HK-2 (cell line): ENCODE results near the gene DMKN.
A peak's percentile ranks its signal among the peaks of the same experiment; 100 is the strongest.
"Not testable (repeated sequence)": the region's sequence is repeated elsewhere in the genome, so short reads cannot be mapped to it uniquely, and the experiment has no call there.

Experiments used
- DNase-seq: peaks from one replicate; pipeline ENCODE4 v3.0.0-alpha.2; 2018; ENCODE audit not compliant: unreplicated experiment

DMKN gene

DNA sequence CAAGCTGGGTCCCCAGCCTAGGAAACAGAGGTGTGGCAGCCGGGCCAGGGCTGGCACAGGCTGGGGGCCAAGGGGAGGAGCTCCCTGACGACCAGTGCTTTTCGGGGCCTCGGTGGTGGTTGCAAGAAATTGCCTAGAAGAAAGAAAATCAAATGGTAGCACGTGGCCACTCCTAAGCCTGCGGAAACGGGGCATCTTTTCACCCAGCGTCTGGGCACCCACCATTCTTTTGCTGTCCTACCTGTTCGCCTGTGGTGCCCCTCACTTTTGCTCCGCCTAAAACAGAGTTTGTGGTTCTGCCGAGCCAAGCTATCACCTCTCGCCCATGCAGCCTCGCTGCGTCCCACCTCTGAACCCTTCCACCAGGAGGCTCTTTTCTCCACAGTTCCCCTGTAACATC, 16.0 kb downstream of the DMKN start:
- DNase-seq = no peak

DNA sequence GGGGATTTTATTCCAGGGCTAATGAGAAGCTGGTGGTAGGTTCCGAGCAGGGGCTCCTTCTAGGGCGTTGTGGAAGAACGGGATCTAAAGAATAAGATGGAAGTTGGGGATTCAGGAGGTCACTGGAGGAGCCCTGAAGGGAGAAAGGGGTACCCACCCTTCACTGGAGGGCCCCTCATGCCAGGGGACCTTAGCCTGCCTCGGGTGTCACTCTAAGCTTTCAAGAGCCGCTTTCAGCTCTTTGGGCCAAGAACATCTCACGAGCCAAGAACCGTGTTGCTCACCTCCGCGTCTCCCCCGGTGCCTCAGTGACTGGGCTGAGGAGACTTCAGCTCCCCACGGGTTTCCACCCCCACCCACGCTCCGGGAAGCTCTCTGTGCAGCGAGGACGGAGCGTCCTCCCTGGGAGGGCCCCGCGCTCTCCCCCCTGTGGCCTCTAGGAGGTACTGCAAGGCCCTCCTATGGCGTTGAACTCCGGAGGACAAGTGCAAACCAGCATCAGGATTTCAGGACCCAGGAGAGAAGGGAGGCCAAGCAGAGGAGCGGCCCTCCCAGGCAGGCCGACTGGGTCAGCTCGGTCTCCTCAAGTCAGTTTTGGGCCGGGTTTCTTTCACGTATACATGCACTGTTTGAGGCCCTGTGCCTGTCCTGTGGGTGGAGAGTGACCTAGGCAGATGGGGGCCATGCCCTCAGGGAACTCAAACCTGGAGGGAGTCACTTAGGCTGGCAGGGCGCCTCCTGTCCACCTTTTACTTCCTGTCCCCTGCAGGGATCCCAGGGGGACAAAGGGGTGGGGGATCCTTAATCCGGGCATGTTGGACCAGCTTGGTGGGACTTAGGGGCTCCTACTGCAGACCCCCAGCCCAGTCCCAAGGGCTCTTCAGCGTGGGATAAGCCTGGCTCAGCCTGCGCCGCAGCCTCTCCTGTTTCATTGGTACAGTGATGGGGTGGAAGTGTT, 18.1 kb downstream of the DMKN start:
- peak; percentile 70 for DNase-seq

DNA sequence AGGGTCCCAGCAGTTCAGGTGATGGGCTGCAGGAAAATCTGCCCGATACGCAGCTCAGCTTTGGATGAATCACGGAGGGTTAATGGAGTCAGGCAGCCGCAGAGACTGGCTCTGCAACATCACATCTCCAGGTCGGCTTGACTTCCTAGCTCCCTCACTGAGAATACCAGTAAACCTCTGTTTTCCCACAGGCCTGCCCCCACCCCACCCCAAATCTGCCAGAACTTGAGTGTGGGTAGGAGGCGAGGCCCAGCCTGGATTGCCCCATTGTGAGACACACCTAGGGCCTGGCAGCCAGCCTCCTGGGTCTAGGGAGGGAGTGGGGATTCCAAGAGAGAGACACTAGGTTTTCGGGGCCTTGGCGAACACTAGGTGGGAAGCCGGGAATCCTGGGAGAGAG, 19.5 kb downstream of the DMKN start:
- DNase-seq = no peak

DNA sequence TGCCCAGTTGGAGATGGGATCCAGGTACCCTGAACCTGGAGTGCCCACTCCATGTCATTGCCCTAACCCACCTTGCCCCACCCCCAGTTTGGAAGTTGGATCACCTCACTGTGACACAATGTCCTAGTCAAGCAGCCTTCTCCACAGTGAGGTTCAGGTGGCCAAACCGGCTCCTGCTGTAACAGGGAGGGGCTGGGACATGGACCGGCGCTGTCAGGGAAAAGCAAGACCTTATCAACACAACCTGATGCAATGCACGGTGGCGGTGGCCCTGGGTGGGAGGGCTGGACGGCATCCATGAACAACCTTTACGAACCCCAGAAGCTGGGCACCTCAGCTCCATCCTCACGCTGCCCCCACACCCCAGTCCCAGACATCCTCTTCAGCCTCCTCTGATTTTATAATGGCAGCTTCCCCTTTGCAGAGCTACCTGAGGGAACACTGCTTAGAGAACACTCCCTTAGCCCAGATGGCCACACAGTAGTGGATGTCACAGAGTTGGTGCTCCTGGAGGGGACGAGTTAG, 21.6 kb downstream of the DMKN start:
- DNase-seq = no peak

DNA sequence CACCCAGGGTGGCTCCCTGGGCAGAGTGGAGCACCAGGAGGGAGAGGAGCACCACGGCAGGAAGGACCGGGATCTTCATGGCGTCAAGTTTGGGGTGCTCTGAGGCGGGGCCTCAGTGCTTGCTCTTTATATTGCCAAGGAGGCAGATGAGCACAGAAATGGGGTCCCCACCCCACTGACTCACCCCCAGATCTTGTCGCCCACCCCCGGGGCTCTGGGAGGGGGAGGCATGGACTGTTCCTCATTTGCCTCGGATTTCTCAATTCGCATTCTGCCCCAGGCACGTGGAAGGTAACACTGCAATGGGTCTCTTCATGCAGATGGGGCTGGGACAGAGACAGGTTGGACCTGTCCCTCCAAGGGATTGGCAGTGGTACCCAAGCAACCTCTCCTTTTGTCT, 23.1 kb downstream of the DMKN start, which contains the start of gene KRTDAP:
Gene KRTDAP, minus strand, starts transcription at position 101 of the 400 bp plus-strand sequence. Its CDS starts 22 bp downstream, at position 79.
- no peak for DNase-seq

DNA sequence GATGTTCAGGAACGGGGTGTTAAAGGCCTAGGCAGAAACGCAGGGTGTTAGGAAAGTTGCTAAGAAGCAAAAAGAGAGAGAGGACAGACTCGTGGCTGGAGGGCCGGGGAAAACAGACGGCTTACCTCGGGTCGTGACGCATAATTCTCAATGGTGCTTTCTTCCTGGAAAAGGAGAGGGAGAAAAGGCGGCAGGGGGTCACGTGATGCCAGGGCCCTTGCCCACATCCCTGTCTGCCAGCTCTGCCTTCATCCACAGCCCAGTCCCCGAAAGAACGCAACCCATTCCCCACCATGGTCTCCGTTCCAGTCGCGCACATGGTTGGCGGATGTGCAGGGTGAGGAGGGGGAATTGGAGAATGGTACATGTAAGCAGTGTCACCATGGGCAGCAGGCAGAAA, 24.8 kb downstream of the DMKN start:
- no peak for DNase-seq

DNA sequence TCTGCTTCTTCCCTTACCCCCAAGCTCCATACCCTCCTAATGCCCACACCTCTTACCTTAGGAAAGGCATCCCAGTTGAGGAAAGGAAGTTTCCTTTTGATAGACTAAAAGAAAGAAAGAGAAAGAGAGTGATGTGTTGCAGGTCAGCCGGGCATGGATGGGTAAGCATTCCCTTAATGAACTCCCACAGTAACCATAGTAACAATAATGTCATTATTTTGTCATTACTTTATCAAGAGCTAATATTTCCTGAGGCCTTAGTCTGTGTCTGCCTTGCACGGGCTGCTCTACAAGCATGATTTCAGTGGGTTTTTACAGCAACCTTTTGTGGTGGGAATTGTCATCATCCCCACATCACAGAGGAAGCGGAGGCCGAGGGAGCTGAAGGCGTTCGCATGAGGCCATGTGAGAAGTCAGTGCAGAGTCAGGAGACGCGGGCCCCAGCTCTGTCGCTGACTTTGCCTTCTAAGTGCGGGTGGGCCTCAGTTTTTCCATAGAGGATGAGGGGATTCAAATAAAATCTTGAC, 25.7 kb downstream of the DMKN start:
- no peak for DNase-seq

DNA sequence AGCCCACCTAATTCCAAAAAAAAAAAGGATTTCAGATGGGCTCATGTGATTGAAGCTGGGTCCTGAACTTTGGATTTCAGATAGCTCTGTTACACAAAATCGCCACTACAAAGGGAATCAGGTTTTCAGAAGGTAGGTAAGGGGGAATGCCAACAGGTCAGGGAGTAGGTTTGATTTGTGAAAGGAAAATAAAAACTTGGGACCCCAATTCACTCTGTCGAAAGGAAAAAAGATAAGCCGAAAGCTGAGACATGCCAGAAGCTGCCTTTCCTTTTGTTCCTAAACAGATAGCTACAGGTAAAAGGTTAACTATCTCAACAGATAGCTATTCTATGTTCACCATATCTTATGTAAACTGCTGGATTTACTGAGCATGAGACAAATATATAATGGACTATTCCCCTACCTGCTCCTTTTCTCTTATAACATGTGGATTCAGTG, 27.2 kb downstream of the DMKN start:
- no peak for DNase-seq

DNA sequence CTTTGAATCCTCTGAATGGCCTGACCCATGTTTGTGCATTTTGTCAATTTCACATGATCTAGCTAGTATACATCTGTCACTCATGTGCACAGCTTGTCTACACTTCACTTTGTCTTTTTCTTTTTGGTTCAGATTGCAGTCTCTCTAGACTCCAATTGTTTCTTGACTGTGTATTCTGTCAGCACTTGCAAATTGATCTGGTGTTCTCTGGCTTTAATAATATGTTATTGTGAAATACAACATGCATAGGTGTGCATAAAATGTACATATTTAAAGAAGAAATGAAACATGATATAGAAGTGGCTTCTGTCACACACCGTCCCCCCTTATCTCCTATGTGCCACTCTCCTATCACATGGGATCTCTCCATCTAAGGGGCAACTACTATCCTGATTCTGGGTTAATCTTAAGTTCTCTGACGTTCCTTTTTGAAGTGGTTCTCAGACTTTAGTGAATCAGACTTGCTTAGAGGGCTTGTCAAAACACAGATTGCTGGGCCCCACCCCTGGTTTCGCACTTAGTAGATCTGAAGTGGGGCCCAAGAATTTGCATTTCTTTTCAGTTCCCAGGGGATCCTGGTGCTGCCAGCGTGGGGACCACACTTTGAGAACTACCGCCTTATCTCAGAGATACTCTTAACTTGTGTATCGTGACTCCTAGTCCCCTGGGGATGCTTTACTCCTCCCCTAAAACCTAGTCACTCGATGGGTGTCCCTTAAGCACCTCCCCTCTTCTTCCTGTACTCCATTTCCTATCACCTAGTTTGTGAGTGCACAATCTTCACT, 29.0 kb downstream of the DMKN start:
- DNase-seq = no peak

DNA sequence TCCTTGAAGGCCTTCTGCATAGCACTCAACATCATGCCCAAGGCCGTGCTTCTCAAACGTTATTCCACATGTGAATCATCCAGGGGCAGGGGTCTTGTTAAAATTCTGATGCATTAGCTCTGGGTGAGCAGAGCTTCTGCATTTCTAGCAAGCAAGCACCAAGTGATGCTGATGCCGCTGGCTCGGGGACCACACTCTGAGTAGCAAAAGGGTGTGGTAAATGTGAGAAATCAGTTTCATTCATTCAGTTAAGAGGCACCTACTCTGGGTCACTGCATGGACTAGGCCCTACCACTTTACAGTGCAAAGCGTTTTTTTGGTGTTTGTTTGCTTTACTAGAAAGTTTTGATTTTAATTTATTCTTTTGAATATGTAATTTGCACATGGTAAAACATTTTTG, 30.4 kb downstream of the DMKN start:
- no peak for DNase-seq

DNA sequence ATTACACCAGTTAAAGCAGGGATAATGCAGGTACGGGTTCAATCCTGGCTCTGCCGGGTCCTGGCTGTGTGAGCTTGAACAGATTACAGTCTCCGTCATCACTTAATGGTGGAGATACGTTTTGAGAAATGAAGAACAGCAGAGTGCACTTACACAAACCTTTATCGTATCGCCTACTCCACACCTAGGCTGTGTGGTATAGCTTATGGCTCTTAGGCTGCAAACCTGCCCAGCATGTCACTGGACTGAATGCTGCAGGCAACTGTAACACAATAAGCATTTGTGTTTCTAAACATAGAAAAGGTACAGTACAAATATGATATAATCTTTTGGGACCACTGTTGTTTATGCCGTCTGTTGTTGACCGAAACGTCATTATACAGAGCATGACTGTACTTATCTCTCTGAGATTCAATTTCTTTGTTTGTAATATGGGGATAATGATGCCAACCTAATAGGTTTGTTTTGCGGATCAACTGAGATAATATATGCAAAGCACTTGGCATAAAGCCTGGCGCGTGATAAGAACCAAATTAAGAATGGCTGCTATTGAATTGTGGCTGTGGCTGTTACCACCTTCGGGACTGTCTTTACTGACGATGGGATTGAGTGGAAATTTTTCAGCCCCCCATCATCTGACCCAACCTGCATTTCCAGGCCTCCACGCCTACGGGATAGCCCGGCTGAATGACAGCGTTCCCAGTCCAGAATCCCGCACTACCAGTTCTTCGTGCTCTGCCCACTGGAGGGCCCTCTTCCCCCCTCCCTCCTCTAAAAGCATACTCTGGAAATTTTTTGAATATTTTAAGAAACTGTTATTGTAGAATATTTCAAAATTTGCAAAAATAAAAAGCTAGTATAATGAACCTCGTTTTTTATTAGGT, 34.4 kb downstream of the DMKN start:
- DNase-seq = no peak

DNA sequence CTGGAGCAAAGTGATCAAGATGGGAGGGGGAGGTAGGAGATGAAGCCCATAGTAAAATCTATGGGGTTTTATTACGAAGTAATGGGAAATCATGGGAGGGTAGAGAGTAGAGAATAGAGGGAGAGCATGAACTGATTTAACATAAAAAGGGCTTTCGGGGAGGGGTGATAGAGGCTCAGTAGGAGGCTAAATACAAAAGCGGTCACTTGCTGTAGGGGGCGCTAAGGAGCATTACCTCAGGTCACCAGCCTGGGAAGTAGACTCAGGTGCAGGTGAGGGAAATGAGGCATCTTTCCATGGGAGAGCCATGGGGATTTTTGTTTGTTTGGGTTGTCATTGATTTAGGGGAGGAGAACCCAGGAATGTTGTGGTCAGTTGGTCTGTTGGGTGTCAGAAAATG, 37.3 kb downstream of the DMKN start:
- DNase-seq = no peak

DNA sequence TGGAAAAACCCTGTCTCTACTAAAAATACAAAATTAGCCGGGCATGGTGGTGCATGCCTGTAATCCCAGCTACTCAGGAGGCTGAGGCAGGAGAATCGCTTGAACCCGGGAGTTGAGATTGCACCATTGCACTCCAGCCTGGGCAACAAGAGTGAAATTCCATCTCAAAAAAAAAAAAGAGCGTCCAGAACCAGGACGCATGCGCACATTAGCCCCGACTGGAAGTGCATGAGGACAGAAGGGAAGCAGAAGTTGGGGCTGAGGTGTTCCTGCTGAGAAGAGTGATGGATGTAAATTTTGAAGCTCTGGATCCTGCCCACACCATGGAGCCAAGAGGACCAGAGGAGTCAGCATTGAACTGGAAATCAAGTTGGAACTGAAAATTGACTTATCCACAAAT, 38.9 kb downstream of the DMKN start:
- DNase-seq = not testable (repeated sequence)

DNA sequence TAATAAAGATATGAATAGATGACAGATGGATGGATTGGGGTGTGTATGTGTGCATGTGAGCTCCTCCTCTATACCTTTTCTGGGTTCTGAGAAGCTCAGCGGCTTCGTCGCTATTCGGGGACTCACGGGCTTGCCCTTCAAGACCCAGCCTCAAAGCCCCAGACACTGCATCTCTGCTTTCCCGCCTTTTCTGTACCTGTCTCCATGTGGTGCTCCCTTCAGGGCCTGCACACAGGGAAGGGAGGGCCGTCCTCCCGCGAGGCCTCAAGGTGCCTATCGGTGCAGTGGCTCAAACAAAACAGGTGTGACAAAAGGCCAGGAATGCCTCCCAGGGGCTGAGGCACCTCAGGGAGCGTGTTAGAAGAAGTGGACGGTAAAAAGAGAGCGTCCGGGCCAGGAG, 39.3 kb downstream of the DMKN start:
- no peak for DNase-seq

DNA sequence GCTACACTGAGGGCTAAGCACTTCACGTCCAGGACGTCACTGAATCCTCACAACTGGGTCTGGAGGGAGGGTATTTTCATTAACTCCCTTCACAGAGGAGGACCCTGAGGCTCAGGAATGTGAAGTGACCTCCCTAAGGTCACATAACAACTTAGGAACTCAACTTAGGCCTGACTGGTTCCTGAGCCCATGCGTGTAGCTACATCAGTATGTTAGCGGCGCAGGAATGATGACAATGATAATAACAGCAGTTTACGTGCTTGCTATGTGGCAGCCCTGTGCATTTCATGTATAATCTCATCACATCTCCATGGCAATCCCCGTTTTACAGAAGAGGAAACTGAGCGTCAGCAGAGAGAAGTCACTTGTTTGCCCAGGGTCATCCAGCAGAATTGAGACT, 41.5 kb downstream of the DMKN start:
- no peak for DNase-seq

DNA sequence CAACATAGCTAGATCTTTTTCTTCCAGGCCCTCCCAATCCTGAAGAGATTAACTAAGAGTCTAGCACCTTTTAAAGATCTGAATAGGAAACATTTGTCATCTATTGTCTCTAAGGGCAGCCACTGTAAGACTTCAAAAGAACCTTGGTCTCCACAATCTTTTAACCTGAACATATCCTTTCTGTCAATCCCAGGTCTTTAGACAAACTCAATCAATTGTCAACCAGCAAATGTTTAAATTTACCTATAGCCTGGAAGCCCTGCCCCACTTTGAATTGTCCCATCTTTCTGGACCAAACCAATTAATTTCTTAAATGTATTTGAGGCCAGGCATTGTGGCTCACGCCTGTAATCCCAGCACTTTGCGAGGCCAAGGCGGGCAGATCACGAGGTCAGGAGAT, 42.4 kb downstream of the DMKN start:
- DNase-seq = not testable (repeated sequence)

DNA sequence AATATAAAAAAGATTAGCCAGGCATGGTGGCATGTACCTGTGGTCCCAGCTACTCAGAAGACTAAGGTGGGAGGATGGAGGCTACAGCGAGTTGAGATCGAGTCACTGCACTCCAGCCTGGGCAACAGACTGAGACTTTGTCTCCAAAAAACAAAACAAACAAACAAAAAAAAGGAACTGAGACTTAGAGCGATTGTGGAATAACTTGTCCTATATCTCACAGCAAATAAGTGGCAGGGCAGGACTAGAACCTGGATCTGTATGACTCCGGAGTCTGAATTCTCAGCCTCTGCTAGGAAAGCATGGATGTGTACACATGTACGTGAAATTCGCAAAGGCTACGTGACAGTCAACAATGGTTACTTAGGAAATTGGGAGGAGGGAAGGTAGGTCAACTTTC, 43.3 kb downstream of the DMKN start:
- no peak for DNase-seq

DNA sequence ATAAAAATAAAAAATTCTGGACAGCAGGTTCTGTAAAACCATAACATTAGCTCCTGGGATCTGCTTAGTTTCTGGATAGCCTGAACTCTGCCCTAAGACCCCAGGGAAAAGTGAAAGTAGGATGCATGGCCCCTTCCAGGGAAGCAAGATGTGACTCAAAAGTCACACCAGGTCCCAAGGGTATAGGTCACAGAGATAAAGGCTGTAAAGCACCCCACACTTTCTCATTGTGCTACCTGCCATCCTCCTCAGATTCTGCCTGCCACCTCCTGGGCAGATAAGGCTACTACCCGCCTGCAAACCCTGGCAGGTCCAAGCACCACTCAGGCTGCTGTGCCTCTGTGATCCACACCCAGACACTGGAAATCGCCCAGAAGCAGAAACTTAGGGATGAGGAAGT, 44.8 kb downstream of the DMKN start:
- peak; percentile 38 for DNase-seq

DNA sequence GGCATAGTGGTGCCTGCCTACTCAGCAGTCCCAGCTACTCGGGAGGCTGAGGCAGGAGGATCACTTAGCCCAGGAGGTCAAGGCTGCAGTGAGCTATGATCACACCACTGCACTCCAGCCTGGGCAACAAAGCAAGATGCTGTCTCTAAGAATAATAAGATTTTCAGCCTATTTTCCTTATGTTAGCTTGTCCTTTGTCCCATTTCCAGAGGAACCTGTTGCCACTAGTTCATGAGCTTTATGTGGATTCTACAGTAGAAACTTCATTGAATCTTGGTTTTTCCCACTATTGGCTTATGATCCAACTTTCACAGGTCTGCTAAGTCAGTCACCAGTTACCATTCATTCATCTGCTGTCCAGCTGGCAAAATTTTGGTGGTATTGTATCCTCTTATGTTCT, 47.2 kb downstream of the DMKN start:
- no peak for DNase-seq

DNA sequence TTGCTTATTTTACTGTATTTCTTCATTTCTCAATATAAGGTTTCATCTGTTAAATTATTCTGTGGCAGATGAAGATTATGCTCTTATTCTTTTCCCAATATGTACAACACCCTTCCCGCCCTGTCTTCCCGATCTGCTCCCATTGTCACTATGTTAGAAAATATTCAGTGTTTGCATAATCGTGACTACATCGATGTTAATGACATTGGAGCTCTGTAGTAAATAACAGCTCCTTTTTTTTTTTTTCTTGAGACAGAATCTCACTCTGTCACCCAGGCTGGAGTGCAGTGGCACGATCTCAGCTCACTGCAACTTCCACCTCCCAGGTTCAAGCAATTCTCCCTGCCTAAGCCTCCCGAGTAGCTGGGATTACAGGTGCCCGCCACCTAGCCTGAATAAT, 50.5 kb downstream of the DMKN start:
- DNase-seq = not testable (repeated sequence)

DNA sequence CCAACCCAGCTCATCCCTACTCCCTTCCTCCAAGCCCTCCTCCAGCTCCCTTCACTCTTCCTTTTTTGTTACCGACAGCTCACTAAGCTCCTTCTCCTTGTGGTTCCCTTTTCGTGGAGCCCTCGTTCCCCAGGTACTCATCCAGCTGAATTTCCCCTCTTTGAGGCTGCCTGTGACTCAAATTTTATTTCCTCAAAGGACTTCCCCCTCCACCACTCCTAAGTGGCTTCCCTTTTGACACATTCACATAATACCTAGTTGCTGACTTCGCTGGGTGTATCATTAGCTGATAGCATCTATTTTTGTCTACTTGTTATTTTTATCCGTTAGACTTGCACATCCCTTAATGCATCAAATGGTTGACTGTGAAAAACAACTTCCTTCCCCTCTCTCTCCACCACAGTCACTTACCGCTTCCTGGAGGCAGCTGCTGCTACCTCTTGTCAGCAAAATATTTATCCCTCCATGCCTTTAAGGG, 50.9 kb downstream of the DMKN start:
- DNase-seq = no peak
